ENCODE data around the gene ADD2.
"Not testable (repeated sequence)": the region's sequence is repeated elsewhere in the genome, so short reads cannot be mapped to it uniquely, and the experiment has no call there.

The ADD2 gene

GRCh38 chr2:70747284-70747683 lies 20.7 kb downstream of the ADD2 start:
- no peaks in the 10 kb centered on the region for H3K4me1 Mint-ChIP-seq
- no peaks in the 10 kb centered on the region for H3K36me3 Mint-ChIP-seq
- DNase-seq (ENCODE audit: low spot score in 2 of 2) (no peak), ATAC-seq (no peak)
- H3K27ac Mint-ChIP-seq: no peak overlapping the region
- no peak overlapping the region for H3K4me3 Mint-ChIP-seq
- H3K9me3 Mint-ChIP-seq: peaks cover 5% of the 10 kb centered on the region

GRCh38 chr2:70746094-70746974 lies 21.7 kb downstream of the ADD2 start:
- ATAC-seq (no peak), DNase-seq (ENCODE audit: low spot score in 2 of 2) (no peak)
- Mint-ChIP-seq H3K9me3 (peaks cover 5% of the 10 kb centered on the region), H3K4me1 (no peaks in the 10 kb centered on the region), H3K4me3 (no peak overlapping the region), H3K36me3 (no peaks in the 10 kb centered on the region), H3K27ac (no peak overlapping the region)

GRCh38 chr2:70745276-70745825 lies 22.6 kb downstream of the ADD2 start:
- ATAC-seq: no peak

GRCh38 chr2:70744397-70744796 lies 23.6 kb downstream of the ADD2 start:
- Mint-ChIP-seq H3K9me3 (peaks cover 5% of the 10 kb centered on the region), H3K4me1 (no peaks in the 10 kb centered on the region), H3K27ac (no peak overlapping the region), H3K4me3 (no peak overlapping the region), H3K36me3 (no peaks in the 10 kb centered on the region)
- ATAC-seq (no peak), DNase-seq (ENCODE audit: low spot score in 2 of 2) (no peak)

More at GRCh38 chr2:70745276-70745825, 22.6 kb downstream of the ADD2 start:
- DNase-seq (ENCODE audit: low spot score in 2 of 2): no peak
- Mint-ChIP-seq H3K4me1 (no peaks in the 10 kb centered on the region), H3K36me3 (no peaks in the 10 kb centered on the region), H3K4me3 (no peak overlapping the region), H3K9me3 (peaks cover 5% of the 10 kb centered on the region), H3K27ac (no peak overlapping the region)

GRCh38 chr2:70743677-70744076 lies 24.3 kb downstream of the ADD2 start:
- Mint-ChIP-seq H3K4me1 (no peaks in the 10 kb centered on the region), H3K4me3 (no peak overlapping the region), H3K27ac (no peak overlapping the region), H3K36me3 (no peaks in the 10 kb centered on the region), H3K9me3 (peaks cover 5% of the 10 kb centered on the region)
- DNase-seq (ENCODE audit: low spot score in 2 of 2) (no peak), ATAC-seq (no peak)

GRCh38 chr2:70743068-70743467 lies 24.9 kb downstream of the ADD2 start:
- H3K9me3 Mint-ChIP-seq: peaks cover 5% of the 10 kb centered on the region
- no peaks in the 10 kb centered on the region for H3K36me3 Mint-ChIP-seq
- ATAC-seq: no peak
- H3K4me1 Mint-ChIP-seq: no peaks in the 10 kb centered on the region
- no peak for DNase-seq (ENCODE audit: low spot score in 2 of 2)
- no peak overlapping the region for H3K27ac Mint-ChIP-seq
- H3K4me3 Mint-ChIP-seq: no peak overlapping the region

- DNase-seq (ENCODE audit: low spot score in 2 of 2); H3K4me3 Mint-ChIP-seq; ATAC-seq; H3K4me1 Mint-ChIP-seq; H3K36me3 Mint-ChIP-seq; H3K27ac Mint-ChIP-seq; H3K9me3 Mint-ChIP-seq: not testable (repeated sequence)
These were observed 28.5 kb downstream of the ADD2 start for GRCh38 chr2:70739492-70739891.

GRCh38 chr2:70738159-70738558 lies 29.8 kb downstream of the ADD2 start:
- Mint-ChIP-seq H3K27ac (no peak overlapping the region), H3K4me3 (no peak overlapping the region), H3K9me3 (no peaks in the 10 kb centered on the region), H3K4me1 (no peaks in the 10 kb centered on the region), H3K36me3 (no peaks in the 10 kb centered on the region)
- ATAC-seq: no peak
- no peak for DNase-seq (ENCODE audit: low spot score in 2 of 2)

- H3K27ac Mint-ChIP-seq: no peak overlapping the region
These were observed 32.9 kb downstream of the ADD2 start for GRCh38 chr2:70735071-70735470.

GRCh38 chr2:70733646-70734180 lies 34.3 kb downstream of the ADD2 start:
- H3K27ac Mint-ChIP-seq: no peak overlapping the region
- H3K36me3 Mint-ChIP-seq: no peaks in the 10 kb centered on the region
- H3K9me3 Mint-ChIP-seq: no peaks in the 10 kb centered on the region
- H3K4me1 Mint-ChIP-seq: no peaks in the 10 kb centered on the region
- ATAC-seq: no peak
- DNase-seq (ENCODE audit: low spot score in 2 of 2): no peak
- H3K4me3 Mint-ChIP-seq: no peak overlapping the region

More at GRCh38 chr2:70735071-70735470, 32.9 kb downstream of the ADD2 start:
- DNase-seq (ENCODE audit: low spot score in 2 of 2): no peak
- H3K9me3 Mint-ChIP-seq: no peaks in the 10 kb centered on the region
- H3K4me1 Mint-ChIP-seq: no peaks in the 10 kb centered on the region
- no peak overlapping the region for H3K4me3 Mint-ChIP-seq
- no peaks in the 10 kb centered on the region for H3K36me3 Mint-ChIP-seq
- no peak for ATAC-seq

- no peak for DNase-seq (ENCODE audit: low spot score in 2 of 2)
- no peak for ATAC-seq
- Mint-ChIP-seq H3K36me3 (no peaks in the 10 kb centered on the region), H3K9me3 (no peaks in the 10 kb centered on the region), H3K4me3 (no peak overlapping the region), H3K27ac (no peak overlapping the region), H3K4me1 (no peaks in the 10 kb centered on the region)
These were observed 35.0 kb downstream of the ADD2 start for GRCh38 chr2:70732766-70733645.

- Mint-ChIP-seq H3K27ac (no peak overlapping the region), H3K9me3 (no peaks in the 10 kb centered on the region), H3K4me3 (no peak overlapping the region), H3K4me1 (no peaks in the 10 kb centered on the region), H3K36me3 (no peaks in the 10 kb centered on the region)
- DNase-seq (ENCODE audit: low spot score in 2 of 2) (no peak), ATAC-seq (no peak)
These were observed 37.3 kb downstream of the ADD2 start for GRCh38 chr2:70730730-70731129.

GRCh38 chr2:70729647-70730046 lies 38.4 kb downstream of the ADD2 start:
- Mint-ChIP-seq H3K4me1 (no peaks in the 10 kb centered on the region), H3K27ac (no peak overlapping the region), H3K4me3 (no peak overlapping the region), H3K9me3 (no peaks in the 10 kb centered on the region), H3K36me3 (no peaks in the 10 kb centered on the region)
- ATAC-seq: no peak
- DNase-seq (ENCODE audit: low spot score in 2 of 2): no peak

- DNase-seq (ENCODE audit: low spot score in 2 of 2) (no peak), ATAC-seq (no peak)
- no peak overlapping the region for H3K27ac Mint-ChIP-seq
- H3K4me1 Mint-ChIP-seq: no peaks in the 10 kb centered on the region
- H3K9me3 Mint-ChIP-seq: no peaks in the 10 kb centered on the region
- no peaks in the 10 kb centered on the region for H3K36me3 Mint-ChIP-seq
- no peak overlapping the region for H3K4me3 Mint-ChIP-seq
These were observed 39.9 kb downstream of the ADD2 start for GRCh38 chr2:70728128-70728527.

GRCh38 chr2:70726947-70727725 lies 40.9 kb downstream of the ADD2 start:
- H3K36me3 Mint-ChIP-seq: no peaks in the 10 kb centered on the region
- no peak overlapping the region for H3K27ac Mint-ChIP-seq
- H3K9me3 Mint-ChIP-seq: no peaks in the 10 kb centered on the region
- DNase-seq (ENCODE audit: low spot score in 2 of 2) (no peak), ATAC-seq (no peak)
- no peak overlapping the region for H3K4me3 Mint-ChIP-seq
- no peaks in the 10 kb centered on the region for H3K4me1 Mint-ChIP-seq
